G401 (cell line): ENCODE measurements around the gene LACC1. TPM values are rescaled to one million over a fixed set of nuclear protein-coding genes. Genes with fewer than 3 reads are reported as not detected.

Experiments
- DNase-seq: peaks from one replicate; pipeline ENCODE4 v3.0.0-alpha.2; 2015; ENCODE audit warnings: low spot score
- in situ Hi-C: cut with HindIII; loops from 2 replicates; pipeline ENCODE4 v1.10.0; 2016; ENCODE audit warnings: low sequenced_read_pairs, mixed read lengths
- total RNA-seq: library from RNA; depleted of rRNA; stranded (reverse); fragments of >200 nt; shearing (Covaris generic); gene quantifications from 2 replicates; pipeline ENCODE4 v1.2.3, GENCODE V29; 2014

The LACC1 gene
- total RNA-seq, 1 experiment from 2014 or later, result not detected

DNA sequence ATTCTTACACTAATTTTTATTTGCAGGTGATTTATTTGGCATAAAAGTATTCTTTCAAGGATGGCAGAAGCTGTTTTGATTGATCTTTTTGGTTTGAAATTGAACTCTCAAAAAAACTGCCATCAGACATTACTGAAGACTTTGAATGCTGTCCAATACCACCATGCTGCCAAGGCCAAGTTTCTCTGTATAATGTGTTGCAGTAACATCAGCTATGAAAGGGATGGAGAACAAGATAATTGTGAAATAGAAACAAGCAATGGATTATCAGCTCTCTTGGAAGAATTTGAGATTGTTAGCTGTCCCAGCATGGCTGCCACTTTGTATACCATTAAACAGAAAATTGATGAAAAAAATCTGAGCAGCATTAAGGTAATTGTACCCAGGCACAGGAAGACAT is 1.2 kb downstream of the LACC1 start:
- in situ Hi-C loops, result no loop called here
- DNase-seq, result no peak

DNA sequence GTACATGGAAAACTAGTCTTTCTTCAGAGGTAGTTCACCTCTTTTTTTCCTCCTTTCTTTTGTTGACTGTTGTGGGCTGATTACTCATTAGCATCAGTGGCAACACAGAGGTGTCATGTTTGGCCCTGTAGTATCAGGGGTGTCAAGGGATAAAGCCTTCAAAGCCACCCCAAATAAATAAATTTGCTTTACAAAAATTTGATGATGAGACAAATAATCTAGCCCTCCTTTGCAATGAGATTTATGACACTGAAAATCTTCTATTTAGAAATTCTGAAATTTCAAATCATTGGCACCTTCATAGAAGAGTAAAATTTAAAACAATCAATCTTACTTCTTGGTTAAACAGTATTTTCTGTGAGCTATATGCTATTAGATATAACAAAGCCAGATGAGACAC is 1.9 kb downstream of the LACC1 start:
- DNase-seq, result no peak
- in situ Hi-C loops, result no loop called here

DNA sequence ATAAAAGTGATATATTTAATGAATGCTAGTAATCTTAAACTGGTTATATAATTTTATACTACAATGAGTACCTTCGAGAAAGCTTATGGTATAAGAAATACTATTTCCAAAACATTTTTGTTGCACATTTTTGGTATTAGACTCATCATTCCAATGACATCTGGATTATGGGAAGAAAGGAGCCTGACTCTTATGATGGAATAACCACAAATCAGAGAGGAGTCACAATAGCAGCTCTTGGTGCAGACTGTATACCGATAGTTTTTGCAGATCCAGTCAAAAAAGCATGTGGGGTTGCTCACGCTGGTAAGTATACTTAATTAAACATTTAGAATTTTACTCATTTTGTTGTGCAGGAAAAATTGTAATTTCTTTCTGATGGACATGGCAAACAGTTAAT is 3.9 kb downstream of the LACC1 start:
- in situ Hi-C loops, result no loop called here
- DNase-seq, result no peak

DNA sequence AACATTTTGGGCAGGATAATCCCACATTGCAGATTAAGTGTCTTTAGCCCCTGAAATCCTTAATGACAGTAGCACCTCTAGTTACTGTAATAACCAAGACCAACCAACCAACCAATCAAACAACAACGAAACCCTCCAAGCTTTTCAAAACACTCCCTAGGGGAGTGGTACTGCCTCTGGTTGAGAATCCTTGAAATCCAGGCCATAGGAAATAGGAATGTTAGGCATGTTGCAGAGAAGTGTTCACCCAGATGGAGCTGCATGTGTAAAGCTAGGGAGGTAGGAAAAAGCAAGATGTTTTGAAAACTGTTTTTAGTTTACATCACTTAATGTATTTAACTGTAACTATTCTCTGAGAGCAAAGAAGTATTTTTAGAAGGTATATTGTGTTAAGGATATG is 4.5 kb downstream of the LACC1 start:
- in situ Hi-C loops, result no loop called here
- DNase-seq, result no peak

DNA sequence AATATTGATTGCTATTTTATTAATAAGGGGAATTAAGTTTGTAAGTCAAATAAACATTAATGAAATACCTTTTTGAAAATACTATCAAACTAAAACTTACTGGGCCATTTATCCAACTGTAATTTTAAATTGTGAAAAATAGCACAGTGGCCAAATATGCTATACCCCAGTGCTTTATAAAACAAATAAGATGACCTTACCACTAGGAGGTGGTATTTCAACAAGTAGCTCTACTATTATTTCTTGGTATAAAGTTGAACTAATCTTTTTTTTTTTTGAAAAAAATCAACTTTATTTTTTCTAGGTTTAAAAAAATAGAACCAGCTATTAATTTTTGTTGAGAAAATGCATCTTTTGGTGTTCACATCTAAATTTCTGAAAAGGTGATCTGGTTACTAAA is 14.7 kb downstream of the LACC1 start:
- DNase-seq, result no peak
- in situ Hi-C loops, result no loop called here

DNA sequence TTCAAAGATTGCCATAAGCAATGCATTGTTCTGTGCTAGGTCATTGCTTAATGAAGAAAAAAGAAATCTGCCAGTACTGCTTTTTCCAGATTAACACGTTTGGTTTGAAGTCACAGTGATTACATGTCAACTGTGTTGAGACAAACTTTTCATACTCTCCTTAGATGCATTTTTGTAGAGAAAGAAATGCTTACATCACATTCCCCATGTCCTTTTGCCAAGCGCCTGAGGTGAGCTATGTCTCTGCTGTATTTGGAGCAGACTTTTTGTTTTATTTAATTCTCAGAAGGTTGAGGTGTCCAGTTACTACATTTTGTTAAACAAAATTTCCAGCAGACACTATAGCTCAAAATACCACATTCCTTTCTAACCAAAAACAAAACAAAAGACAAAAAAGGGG is 16.2 kb downstream of the LACC1 start:
- no peak for DNase-seq
- in situ Hi-C loops, result no loop called here

DNA sequence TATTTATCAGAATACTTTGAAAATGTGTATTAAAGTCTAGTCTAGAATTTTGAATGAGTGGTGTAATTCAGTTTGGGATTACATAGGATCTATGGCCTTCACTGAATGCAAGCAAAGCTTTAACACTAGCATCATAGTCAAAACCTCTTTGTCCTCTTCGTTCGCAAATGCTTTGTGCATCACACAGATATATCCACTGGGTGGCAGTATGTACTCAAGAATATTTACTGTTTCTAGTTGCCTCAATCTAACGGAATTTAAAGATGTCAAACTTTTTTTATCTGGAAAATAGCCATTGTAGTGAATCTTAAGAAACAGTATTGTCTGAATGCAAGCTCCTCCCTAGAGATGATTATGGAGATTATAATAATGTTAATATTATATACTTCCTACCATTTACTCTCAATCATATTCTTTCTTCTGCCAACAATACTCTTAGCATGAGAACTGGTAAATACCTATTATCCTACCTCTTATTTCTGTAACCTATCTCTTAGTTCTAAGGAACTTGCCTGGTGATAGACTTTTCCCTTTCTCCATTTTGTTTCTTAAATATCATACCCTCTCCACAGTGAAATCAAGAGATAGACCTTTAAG is 25.8 kb downstream of the LACC1 start:
- in situ Hi-C loops, result no loop called here
- DNase-seq, result peak; percentile 77

DNA sequence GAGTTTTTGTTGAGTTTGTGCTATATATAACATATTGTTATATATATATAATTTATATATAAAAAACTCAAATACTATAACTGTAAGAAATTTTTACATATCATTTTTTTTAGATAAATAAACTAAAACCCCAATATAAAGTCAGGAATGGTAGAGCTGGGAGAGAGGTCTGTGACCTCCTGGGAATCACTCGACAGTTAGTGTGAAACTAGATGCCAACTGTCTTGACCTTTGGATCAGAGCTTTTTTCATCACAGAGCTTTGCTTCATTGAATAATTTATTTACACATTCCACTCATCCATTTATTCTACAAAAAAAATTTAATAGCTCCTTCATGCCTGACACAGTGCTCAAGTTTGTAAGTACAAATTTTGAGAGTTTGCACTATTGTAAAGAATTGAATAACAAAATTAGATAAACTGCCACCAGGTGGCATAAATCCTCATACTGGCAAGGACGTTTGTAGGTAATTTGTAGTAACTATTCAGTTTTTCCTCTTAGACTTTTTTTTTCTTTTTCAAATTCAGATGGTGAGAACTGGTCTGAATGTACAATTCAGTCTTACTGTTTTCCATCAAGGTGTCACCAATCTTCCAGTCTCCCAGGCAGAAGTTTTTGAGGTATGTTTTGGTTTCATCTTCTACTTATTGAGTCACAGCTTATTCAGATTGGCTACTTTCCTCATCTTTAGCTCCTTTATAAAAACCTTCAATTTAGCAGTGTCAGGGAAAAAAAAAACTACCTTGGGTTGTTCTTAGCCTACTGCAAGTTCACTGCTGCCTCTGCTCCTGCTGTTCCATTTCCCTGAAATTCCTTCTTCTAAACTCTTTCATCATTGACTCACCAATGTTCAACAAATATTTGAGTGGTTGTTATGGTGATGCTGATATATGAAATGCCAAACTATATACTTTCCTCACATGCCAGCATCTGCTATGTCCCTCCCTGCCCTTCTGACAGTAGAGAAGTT is 28.7 kb downstream of the LACC1 start:
- in situ Hi-C loops, result no loop called here
- peak; percentile 63 for DNase-seq

DNA sequence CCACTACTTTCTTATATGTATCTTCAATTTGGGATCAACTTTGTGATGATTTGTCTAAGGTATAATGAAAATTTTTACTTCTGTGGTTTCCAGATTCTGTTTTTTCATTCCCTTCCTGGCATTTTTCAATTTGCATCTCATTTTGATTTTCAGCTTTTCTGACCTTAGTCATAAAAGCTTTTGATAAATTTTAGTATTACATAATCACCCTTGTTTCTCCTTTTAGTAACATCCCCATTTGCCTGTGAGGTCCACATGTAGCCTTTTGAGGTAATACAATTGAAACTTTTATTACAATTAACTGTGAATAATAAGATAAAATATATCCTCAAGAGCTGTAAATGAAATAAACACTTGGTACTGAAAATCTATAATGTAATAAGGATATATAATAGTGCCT is 31.2 kb downstream of the LACC1 start:
- in situ Hi-C loops, result no loop called here
- no peak for DNase-seq

DNA sequence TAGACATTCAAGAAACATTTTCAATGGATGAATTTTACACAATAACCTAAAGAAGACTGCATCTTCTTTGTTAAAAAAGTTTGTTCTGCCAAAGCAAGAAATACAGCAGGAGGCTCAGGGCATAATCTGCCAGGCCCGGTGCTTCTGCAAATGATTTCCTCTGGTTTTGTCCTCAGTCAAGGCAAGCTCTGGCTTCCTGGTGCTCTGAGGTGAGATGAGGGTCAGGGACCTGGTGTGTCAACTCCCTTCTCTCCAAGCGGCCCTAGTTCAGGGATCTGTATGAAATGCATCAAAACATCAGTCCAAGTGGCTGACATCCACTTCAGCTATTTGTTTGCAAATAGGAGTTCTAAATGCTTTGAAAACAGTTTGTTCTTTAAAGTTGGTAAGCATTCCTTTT is 31.6 kb downstream of the LACC1 start:
- DNase-seq, result no peak

DNA sequence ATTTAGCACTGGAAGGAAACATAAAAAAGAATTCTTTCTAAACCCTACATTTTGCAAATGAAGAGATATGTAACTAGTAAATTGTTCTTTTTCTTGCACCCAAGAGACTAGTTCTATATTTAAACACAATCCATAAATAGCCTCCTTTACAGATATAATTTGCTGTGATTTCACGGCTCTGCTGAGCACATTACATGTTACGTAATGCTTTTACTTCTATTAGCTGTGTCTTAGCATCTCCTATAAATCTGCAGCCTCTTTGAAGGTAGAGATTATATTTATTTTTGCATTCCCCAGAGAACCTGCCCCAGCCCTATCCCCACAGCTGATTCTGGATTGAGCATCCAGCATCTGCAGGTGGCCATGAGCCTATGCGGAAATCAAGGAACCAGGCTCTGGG is 32.2 kb downstream of the LACC1 start:
- in situ Hi-C loops, result no loop called here
- no peak for DNase-seq

More for the DNA sequence above, 31.6 kb downstream of the LACC1 start:
- in situ Hi-C loops, result no loop called here

DNA sequence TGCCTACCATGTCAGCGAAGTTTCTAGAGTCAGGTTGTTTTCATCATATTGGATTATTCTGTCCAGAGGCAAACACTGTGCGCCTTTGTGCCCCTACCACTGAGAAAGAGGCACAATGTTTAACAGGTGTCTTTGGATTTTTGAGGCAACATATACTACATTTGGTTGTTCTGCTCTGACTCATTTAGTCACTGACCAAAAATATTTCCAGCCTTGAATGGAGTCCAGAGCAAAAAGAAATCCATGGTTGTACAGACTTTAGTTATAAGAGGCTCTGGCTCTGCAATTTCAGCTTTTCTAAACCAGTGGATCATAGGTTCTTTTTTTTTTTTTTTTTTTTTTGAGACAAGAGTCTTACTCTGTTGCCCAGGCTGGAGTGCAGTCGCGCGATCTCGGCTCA is 35.7 kb downstream of the LACC1 start:
- in situ Hi-C loops, result no loop called here
- DNase-seq, result no peak

DNA sequence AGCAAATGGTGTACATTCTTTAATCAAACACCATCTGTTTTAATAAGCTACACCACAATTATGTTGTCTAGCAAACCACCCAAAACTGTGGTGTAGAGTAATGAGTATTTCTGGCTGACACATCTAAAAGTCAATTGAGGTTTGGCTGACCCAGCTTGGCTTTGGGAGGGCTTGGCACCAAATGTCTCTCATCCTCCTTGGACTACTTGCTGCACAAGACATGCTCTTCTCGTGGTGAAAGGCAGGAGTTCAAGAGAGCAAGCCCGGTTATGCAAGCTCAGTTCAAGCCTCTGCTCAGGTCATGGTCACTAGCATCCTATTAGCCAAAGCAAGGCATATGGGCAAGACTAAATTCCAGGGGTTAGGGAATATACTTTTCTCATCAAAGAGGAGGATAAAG is 37.1 kb downstream of the LACC1 start:
- DNase-seq, result no peak
- in situ Hi-C loops, result no loop called here

DNA sequence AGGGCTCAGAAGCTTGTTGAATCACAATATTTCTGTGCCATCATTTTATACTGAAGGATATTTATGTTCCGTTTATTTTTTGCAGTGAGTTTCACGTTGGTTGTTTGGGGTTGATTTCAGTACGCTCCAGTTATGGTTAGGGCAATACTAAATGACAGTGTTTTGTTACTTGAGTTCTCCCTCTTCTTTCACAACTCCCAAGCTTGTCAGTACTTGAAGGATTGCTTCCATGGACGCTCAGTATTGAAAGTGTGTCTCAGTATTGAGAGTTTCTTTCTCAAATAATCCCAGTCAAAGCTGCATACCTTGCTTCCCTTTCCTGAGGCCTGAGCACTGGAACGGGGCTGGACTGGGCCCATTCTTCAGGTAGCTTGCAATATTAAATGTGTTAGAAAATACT is 38.9 kb downstream of the LACC1 start:
- DNase-seq, result no peak
- in situ Hi-C loops, result no loop called here

DNA sequence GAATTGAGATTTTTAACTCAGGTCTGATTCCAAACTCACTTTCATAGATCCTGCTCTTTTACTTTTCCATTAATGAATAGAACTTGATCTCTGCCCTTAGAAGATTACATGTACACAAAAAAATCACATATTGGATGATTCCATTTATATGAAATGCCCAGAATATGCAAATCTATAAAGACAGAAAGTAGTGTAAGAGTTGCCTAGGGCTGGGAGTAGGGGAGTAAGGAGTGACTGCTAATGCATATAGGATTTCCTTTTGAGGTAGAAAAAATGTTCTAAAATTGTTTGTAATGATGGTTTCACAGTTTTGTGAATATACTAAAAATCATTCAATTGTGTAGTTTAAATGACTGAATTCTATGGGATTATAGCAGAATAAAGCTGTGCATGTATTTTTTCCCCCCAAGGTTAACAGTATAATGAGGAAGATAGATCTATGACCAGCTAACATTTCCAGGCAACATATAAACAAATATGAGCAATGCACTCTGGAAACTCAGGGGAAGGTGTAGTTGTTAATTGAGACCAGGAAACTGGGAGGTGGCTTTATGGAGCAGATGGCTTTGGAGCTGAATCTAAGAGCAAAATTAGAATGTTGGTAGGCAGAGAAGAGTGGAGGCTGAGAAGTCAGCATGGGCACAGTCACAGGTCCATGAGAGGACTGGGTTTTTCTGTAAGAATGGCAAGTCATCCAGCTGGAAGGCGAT is 41.4 kb downstream of the LACC1 start:
- DNase-seq, result no peak
- in situ Hi-C loops, result no loop called here

DNA sequence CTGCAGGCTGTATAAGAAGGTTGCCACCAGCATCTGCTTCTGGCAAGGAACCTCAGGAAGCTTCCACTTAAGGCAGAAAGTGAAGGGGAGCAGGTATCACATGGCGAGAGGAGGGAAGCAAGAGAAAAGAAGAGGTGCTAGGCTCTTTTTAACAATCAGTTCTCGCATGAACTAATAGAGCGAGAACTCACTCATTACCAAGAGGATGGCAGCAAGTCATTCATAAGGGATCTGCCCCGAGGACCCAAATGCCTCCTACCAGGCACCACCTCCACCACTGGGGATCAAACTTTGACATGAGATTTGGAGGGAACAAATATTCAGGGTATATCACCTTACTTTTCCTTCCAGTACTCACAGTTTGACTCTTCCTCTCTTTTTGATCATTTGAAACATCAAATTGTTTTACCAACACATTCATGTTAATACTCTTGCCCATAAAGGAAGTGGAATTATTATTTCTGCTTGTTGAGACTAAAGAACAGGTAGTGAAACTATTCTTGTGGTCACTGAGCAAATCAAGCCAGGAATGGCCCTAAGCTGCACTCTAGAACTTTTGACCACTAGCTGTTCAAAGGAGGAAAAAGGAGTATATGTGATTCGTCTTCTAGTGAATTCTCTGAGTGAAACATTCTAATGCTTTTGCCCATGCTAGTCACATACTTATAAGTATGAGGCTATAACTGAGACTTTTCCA is 45.0 kb downstream of the LACC1 start:
- in situ Hi-C loops, result no loop called here
- no peak for DNase-seq

DNA sequence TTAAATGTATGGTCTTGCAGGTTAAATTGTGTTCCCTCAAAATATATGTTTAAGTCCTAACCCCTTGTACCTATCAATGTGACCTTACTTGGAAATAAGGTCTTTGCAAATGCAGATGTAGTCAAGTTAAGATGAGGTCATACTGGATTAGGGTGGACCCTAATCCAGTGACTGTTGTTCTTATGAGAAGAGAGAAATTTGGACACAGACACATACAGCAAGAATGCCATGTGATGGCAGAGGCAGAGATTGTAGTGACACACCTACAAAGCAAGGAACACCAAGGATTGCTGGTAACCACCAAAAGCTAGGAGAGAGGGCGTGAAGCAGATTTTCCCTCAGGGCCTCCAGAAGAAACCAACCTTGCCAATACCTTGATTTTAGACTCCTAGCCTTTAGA is 50.2 kb downstream of the LACC1 start:
- in situ Hi-C loops, result no loop called here
- no peak for DNase-seq

DNA sequence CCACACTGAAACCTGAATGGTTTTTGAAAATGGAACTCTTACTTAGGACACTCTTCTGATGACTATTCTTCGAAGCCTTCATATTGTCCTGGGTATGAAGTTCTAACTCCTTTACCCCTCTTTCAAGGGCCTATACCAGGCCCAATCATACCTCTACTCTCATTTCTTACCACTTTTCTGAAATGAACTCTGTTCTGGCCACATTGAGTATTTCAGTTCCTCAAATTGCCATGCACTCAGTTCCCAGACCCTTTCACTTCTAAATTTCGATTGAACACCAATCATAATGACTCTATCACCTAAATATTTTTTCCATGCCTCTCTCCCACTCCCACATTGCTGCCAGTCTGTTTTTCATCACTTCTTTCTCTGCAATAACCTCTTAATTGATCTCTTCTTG is 53.7 kb downstream of the LACC1 start:
- in situ Hi-C loops, result no loop called here
- no peak for DNase-seq

DNA sequence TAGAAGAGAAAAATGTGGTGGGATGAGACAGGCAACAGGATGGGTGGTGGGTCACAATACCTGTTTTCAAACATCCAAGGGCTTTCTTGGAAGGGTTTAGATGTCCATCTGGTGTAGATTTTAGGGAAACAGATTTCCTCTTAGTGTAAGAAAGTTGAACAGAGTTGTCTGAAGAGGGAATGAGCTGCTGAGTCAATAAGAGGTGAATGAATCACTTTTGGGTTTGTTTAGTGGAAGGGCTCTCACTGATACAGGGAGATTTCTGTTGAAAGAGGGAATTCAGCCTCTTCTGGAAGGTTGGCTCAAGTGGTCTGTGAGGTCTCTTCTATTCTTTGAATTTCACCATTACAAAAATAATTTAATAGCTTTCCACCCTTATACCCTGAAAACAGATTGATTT is 54.6 kb downstream of the LACC1 start:
- DNase-seq, result no peak
- in situ Hi-C loops, result no loop called here

DNA sequence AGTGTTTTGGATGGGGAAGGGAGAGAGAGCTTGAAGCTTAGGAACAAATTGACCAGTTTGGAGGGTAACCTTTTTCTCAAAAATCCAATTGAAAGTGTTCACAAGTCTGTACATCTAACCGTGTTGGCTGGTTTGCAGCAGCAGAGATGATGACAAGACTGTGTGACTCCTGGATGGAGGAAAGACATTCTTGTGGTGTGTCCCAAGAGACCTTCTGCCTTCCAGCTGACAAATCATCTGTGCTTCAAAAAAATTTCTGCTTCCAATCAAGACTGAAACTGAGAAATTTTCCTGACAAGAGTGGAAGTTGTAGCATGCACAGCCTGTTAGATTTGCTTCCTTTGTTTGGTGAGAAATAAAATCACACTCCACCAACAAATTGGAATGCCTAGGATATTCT is 56.2 kb downstream of the LACC1 start:
- in situ Hi-C loops, result no loop called here
- DNase-seq, result no peak
